ENCODE measurements around the gene TUBGCP3. TPM values are rescaled to one million over a fixed set of nuclear protein-coding genes. Genes with fewer than 3 reads are reported as not detected.

The TUBGCP3 gene
- total and polyA plus RNA-seq, 9 of the 15 experiments (the other 6 are each of a cell fraction or from before 2014, with no cell fraction given), result 3.0 to 24.8 (median 15.2) TPM

- TF ChIP-seq TSHZ1 (CRISPR knock-in tag; IDR thresholded peaks at IDR 0.05), result no peak
- no peak for TF ChIP-seq ZNF740 (CRISPR knock-in tag; IDR thresholded peaks at IDR 0.05)
- TF ChIP-seq ZNF740 (tag; IDR thresholded peaks at IDR 0.05), result no peak
- TF ChIP-seq GTF2F1 (IDR thresholded peaks at IDR 0.05; ENCODE audit: low read depth, low read length), result no peak
- TF ChIP-seq POLR3A (IDR thresholded peaks at IDR 0.05; ENCODE audit: borderline replicate concordance, extremely low read depth, insufficient read depth, insufficient read length), result no peak
- TF ChIP-seq STAT5A (IDR thresholded peaks at IDR 0.05; ENCODE audit: borderline replicate concordance, low read length), result no peak
- TF ChIP-seq TOE1 (IDR thresholded peaks at IDR 0.05; ENCODE audit: borderline replicate concordance), result no peak
- no peak for TF ChIP-seq TOE1 (CRISPR knock-in tag; IDR thresholded peaks at IDR 0.05; ENCODE audit: borderline replicate concordance, low read depth)
- no peak for TF ChIP-seq ZNF57 (CRISPR knock-in tag; IDR thresholded peaks at IDR 0.05)
- no peak for TF ChIP-seq HLTF (IDR thresholded peaks at IDR 0.05)
Observed at GRCh38 chr13:112596235-112596634, 8.3 kb upstream of the TUBGCP3 start (continued).
